ENCODE data around the gene GSE1. TPM values are rescaled to one million over a fixed set of nuclear protein-coding genes. Genes with fewer than 3 reads are reported as not detected.
A peak's percentile ranks its signal among the peaks of the same experiment; 100 is the strongest.

GSE1 gene
- total RNA-seq, 6 donors from 2014 or later = 80.2 to 332 (median 90.8) TPM

DNA sequence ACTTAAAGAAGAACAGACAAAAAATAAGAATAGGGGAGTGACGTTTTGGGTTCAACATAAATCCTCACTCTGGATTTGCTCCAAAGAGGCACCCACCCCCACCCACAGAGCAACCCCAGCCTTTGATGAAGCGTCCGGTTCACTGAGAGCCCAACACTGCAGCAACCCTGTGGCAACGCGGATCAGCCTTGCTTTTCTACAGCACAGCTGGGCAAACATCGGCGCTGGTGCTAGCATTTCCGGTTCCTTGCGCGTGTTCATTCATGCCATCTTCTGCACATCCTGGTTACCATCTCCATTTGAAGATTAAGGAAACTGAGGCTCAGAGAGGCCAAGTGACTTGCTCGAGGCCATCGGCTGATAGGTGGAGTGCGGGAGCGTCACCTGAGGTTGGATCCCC is 84.3 kb downstream of the GSE1 start:
- H3K4me3 ChIP-seq = no peak overlapping the region
- ATAC-seq (ENCODE audit: low FRiP score in 2 of 2) (no peak), DNase-seq (no peak)
- WGBS, 2 donors = 75 to 77% methylated on average over 13 to 14 of the region's 14 CpGs
- H3K9me3 ChIP-seq = no peaks in the 10 kb centered on the region
- H3K27ac ChIP-seq = no peak overlapping the region
- H3K36me3 ChIP-seq = no peaks in the 10 kb centered on the region
- no peaks in the 10 kb centered on the region for H3K4me1 ChIP-seq
- H3K27me3 ChIP-seq = no peaks in the 10 kb centered on the region
- no peak for TF ChIP-seq POLR2A (IDR thresholded peaks at IDR 0.05)
- TF ChIP-seq EP300 (IDR thresholded peaks at IDR 0.05) = no peak
- TF ChIP-seq POLR2AphosphoS5 (IDR thresholded peaks at IDR 0.05) = no peak
- TF ChIP-seq, protein P1, sequence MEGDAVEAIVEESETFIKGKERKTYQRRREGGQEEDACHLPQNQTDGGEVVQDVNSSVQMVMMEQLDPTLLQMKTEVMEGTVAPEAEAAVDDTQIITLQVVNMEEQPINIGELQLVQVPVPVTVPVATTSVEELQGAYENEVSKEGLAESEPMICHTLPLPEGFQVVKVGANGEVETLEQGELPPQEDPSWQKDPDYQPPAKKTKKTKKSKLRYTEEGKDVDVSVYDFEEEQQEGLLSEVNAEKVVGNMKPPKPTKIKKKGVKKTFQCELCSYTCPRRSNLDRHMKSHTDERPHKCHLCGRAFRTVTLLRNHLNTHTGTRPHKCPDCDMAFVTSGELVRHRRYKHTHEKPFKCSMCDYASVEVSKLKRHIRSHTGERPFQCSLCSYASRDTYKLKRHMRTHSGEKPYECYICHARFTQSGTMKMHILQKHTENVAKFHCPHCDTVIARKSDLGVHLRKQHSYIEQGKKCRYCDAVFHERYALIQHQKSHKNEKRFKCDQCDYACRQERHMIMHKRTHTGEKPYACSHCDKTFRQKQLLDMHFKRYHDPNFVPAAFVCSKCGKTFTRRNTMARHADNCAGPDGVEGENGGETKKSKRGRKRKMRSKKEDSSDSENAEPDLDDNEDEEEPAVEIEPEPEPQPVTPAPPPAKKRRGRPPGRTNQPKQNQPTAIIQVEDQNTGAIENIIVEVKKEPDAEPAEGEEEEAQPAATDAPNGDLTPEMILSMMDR (IDR thresholded peaks at IDR 0.05) = no peak

GRCh38 chr16:85698459-85698891 is 85.4 kb downstream of the GSE1 start:
- no peak for ATAC-seq (ENCODE audit: low FRiP score in 2 of 2)
- H3K4me1 ChIP-seq = no peaks in the 10 kb centered on the region
- DNase-seq = no peak
- no peak for TF ChIP-seq EP300 (IDR thresholded peaks at IDR 0.05)
- TF ChIP-seq POLR2A (IDR thresholded peaks at IDR 0.05) = no peak
- 86 to 89% methylated on average over 5 to 7 of the region's 7 CpGs for WGBS, 2 donors
- no peaks in the 10 kb centered on the region for H3K36me3 ChIP-seq
- H3K27me3 ChIP-seq = no peaks in the 10 kb centered on the region
- H3K9me3 ChIP-seq = no peaks in the 10 kb centered on the region
- H3K27ac ChIP-seq = no peak overlapping the region
- no peak overlapping the region for H3K4me3 ChIP-seq

DNA sequence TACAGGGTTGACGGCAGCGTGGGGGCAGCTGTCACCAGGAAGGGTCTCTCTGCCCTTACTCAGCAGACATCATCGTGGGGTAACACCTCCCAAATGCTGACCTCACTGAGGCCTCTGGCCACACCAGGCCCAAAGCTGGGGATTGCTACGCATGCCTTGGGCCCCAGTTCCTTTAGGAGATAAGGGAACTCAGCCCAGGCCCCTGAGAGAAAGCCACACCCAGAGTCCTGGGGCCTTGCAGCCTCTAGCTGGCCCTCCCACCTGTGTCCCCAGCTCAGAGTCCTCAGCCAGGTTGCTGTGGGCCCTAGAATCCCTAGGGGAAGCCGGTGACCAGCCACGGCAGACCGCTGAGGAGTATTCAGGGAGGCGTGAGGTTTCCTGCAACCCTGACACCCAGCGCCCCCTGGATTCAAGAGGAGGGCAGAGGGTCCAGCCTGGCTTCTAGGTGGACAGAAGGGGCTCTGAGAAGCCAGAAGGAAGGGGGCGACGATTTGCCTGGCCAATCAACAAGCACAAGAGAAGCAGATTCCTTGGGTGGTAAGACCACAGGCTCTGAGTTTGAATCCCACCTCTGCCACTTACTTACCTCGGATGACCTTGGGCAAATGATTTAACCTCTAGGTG is 85.9 kb downstream of the GSE1 start:
- H3K9me3 ChIP-seq = no peaks in the 10 kb centered on the region
- H3K4me3 ChIP-seq = no peak overlapping the region
- no peak overlapping the region for H3K27ac ChIP-seq
- DNase-seq = no peak
- H3K36me3 ChIP-seq = no peaks in the 10 kb centered on the region
- TF ChIP-seq POLR2AphosphoS5 (IDR thresholded peaks at IDR 0.05) (no peak), EP300 (IDR thresholded peaks at IDR 0.05) (no peak), POLR2A (IDR thresholded peaks at IDR 0.05) (no peak)
- TF ChIP-seq, protein P1 (IDR thresholded peaks at IDR 0.05) = no peak
- H3K4me1 ChIP-seq = no peaks in the 10 kb centered on the region
- ATAC-seq (ENCODE audit: low FRiP score in 2 of 2) = no peak
- no peaks in the 10 kb centered on the region for H3K27me3 ChIP-seq
- WGBS, 2 donors = 81 to 83% methylated on average over 4 to 12 of the region's 12 CpGs

- H3K27ac ChIP-seq = no peak overlapping the region
- H3K9me3 ChIP-seq = no peaks in the 10 kb centered on the region
- DNase-seq = peak in 1 of 2 donors; percentile 34
- TF ChIP-seq POLR2AphosphoS5 (IDR thresholded peaks at IDR 0.05) (no peak), EP300 (IDR thresholded peaks at IDR 0.05) (no peak), POLR2A (IDR thresholded peaks at IDR 0.05) (no peak)
- TF ChIP-seq, protein P1 (IDR thresholded peaks at IDR 0.05) = no peak
- H3K27me3 ChIP-seq = no peaks in the 10 kb centered on the region
- ATAC-seq (ENCODE audit: low FRiP score in 2 of 2) = peak in 1 of 2 donors; percentile 40
- no peak overlapping the region for H3K4me3 ChIP-seq
- no peaks in the 10 kb centered on the region for H3K4me1 ChIP-seq
- 57 to 64% methylated on average over 5 to 7 of the region's 7 CpGs for WGBS, 2 donors
- H3K36me3 ChIP-seq = no peaks in the 10 kb centered on the region
Observed at GRCh38 chr16:85699628-85700027, 86.5 kb downstream of the GSE1 start.

DNA sequence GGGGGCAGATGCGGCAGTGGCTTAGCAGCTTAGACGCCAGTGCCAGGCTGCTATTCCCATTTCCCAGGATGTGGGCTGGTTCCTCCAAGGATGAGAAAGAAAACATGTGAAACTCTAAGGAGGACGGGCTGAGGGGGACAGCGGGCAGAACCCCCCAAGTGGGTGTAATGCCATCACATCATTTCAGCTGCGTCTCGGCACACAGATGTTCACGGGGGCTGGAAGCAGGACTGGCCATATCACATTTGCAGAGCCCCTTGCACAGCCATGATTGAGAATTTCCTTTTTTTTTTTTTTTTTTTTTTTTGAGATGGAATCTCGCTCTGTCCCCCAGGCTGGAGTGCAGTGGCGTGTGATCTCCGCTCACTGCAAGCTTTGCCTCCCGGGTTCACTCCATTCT is 90.9 kb downstream of the GSE1 start:
- ATAC-seq (ENCODE audit: low FRiP score in 2 of 2) = no peak
- no peak overlapping the region for H3K4me3 ChIP-seq
- H3K36me3 ChIP-seq = no peaks in the 10 kb centered on the region
- no peak for DNase-seq
- no peaks in the 10 kb centered on the region for H3K4me1 ChIP-seq
- TF ChIP-seq EP300 (IDR thresholded peaks at IDR 0.05) (no peak), POLR2A (IDR thresholded peaks at IDR 0.05) (no peak), POLR2AphosphoS5 (IDR thresholded peaks at IDR 0.05) (no peak)
- TF ChIP-seq, protein P1 (IDR thresholded peaks at IDR 0.05) = no peak
- no peaks in the 10 kb centered on the region for H3K27me3 ChIP-seq
- no peak overlapping the region for H3K27ac ChIP-seq
- 92 to 94% methylated on average over 11 of the region's 11 CpGs for WGBS, 2 donors
- no peaks in the 10 kb centered on the region for H3K9me3 ChIP-seq
